ENCODE results near the gene OR2B3.
"Not testable (repeated sequence)": the region's sequence is repeated elsewhere in the genome, so short reads cannot be mapped to it uniquely, and the experiment has no call there.

Gene OR2B3, protein sequence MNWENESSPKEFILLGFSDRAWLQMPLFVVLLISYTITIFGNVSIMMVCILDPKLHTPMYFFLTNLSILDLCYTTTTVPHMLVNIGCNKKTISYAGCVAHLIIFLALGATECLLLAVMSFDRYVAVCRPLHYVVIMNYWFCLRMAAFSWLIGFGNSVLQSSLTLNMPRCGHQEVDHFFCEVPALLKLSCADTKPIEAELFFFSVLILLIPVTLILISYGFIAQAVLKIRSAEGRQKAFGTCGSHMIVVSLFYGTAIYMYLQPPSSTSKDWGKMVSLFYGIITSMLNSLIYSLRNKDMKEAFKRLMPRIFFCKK

GRCh38 chr6:29087213-29087612, at the start of gene OR2B3:
TSS of gene OR2B3 (minus strand) at chr6:29087313. CDS start at chr6:29087248, 65 bp downstream.
- DNase-seq = no peak

DNA sequence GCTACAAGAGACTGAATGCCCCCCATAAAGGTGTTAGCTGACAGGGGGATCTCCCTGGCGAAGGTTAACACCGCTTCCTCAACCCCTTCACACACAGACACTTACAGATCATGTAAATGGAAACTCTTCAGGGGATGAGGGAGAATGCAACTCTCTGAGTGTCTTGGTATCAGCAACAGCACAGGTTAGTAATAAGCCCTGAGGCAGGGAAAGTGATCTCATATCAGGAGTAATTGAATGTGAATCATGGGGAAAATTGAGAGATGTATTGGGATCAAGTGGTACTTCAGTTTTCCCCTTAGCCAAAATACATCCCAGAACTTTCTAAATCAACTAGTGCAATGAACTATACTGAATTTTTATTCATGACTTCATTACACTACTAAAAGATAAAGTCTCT, 44.6 kb upstream of the OR2B3 start:
- DNase-seq = no peak

DNA sequence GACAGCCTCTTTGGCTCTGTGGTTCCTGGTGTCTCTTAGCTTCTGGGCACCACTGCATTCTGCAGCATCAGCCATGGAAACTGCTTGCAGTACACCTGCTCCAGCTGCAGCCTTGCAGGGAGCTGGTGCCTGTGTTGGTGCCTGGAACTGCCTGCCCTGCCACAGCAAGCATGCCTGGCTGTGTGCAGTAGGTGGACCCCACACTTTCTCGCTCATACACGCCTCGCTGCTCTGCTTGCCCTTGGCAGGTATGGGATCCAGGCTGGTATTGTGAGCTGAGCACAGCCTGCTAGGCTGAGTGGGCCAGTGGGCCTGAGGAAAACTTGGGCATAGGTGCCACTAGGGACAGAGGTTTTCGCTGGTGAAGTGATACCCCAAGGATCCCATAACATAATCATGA, 43.5 kb upstream of the OR2B3 start:
- no peak for DNase-seq

DNA sequence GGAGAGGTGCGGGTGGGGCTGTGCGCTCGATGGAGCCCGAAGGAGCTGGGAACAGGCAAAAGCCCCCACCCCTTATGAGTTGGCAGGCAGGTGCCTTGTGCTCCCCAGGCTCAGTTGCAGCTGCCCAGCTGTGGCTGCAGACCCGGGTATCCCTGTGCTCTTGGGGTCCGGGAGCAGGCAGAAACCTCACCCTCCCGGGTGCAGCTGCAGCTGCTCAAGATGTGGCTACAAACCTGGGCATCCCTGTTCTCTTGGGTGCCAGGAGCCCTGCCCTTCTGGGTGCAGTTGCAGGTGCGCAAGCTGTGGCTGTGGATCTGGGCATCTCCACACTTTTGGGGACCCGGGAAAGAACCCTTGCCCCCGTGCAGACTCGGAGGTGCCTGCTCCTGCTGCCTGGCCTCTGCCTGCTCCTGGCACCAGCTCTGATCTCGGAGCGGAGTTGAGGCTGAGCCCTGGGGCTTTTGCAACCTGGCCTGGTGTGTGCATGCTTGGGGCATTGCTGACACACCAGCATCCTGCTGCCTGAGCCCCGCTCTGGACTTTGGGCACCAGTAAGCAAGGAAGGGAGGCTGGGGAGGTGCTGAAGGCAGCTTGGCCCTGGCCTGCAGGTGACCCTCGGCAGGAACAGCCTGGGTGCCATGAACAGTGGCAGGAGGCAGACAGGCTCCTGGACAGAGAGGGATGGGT, 42.4 kb upstream of the OR2B3 start:
- peak; percentile 13 for DNase-seq

- DNase-seq = not testable (repeated sequence)
These were observed 27.9 kb upstream of the OR2B3 start for GRCh38 chr6:29114964-29115363.

DNA sequence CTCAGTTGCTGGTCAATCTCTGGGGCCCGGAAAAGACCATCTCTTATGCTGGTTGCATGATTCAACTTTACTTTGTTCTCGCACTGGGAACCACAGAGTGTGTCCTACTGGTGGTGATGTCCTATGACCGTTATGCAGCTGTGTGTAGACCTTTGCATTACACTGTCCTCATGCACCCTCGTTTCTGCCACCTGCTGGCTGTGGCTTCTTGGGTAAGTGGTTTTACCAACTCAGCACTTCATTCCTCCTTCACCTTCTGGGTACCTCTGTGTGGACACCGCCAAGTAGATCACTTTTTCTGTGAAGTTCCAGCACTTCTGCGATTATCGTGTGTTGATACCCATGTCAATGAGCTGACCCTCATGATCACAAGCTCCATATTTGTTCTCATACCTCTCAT, 25.0 kb upstream of the OR2B3 start:
- DNase-seq = no peak

DNA sequence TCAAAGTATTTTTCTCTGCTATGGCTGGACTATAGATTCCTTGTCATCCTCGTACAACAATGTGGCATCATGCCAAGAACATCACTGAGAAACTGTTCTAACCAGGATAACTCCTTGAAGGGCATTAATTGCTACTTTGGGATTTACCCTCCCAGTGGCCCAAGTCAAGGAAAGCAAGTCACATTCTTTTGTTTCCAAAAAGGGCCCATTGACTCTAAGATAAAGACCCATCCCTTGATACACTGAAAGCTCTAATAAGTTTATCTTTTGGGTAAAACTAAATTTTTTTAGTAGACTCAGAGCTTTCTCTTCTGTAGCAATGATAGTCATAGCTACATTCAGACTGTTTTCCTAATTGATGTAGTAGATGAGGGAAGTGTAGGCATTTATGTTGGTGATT, 20.6 kb upstream of the OR2B3 start, which contains the start of gene OR2J3:
TSS of gene OR2J3 (plus strand) at position 301 of the 400 bp plus-strand sequence. CDS start 3,833 bp downstream, outside the sequence.
- no peak for DNase-seq

GRCh38 chr6:29099190-29099589, 12.1 kb upstream of the OR2B3 start, which contains the start of gene OR2J1:
TSS of gene OR2J1 (plus strand) at chr6:29099490. CDS start at chr6:29100943, 1,453 bp downstream.
- no peak for DNase-seq

GRCh38 chr6:29097803-29098202, 10.7 kb upstream of the OR2B3 start:
- DNase-seq = no peak

GRCh38 chr6:29092957-29093356, 5.8 kb upstream of the OR2B3 start:
- no peak for DNase-seq

DNA sequence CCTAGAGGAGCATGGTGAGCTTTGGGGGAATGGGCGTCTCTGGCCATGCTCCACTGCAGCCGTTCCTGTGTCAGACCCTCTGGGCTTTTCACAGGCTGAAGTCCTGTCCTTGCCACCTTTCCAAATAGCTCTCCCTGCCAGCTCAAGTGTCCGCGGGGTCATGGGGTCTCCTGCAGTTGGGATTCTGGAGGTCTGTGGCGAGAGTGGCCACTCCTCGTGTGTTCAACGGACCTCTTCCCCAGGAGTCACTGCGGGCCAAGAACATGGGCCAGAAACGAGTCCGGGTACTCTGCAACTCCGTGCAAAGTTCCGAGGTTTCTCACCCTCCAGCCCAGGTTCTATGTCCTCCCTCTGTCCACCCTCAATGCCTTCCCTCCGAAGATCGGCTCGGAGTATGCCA, 4.7 kb downstream of the OR2B3 start:
- no peak for DNase-seq

GRCh38 chr6:29081312-29081711, 5.8 kb downstream of the OR2B3 start:
- no peak for DNase-seq

DNA sequence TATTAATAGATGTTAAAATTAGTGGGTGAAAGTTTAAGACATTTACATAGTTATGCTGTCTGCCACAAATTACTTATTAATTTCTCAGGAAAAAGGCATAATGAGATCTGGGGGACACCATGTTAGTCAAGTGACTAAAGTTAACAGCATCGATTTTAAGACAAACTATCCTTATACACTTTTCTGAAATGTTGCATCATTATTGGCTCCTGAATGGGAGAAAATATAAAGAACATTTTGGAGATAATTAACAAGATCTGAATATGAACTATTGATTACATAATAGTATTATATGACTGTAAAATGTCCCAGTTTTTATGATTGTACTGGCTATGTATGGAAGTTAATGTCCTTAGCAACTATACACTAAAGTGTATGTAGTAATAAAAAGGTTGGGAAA, 7.9 kb downstream of the OR2B3 start:
- no peak for DNase-seq

- DNase-seq = no peak
These were observed 15.0 kb downstream of the OR2B3 start for GRCh38 chr6:29071831-29072723.

- DNase-seq = no peak
These were observed 35.4 kb downstream of the OR2B3 start for GRCh38 chr6:29051680-29052079.

DNA sequence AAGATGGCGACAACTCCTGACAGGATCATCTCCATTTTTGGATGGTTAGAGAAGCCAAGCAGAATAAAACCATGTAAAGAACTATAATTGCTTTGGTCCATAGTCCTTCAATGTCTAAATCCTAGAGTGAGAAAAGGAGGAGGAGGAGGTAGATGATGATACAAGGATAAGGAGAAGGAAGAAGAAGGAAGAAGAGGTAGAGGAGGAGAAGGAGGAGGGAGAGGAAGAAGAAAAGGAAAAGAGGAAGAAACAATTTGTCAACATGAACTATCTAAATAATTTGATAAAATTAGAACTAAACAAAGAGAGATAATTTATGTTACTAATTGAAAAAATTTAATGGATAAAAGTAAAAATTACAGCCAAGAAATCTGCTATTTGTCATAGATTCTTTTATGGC, 42.0 kb downstream of the OR2B3 start, which contains the start of gene OR2W1:
TSS of gene OR2W1 (minus strand) at position 101 of the 400 bp plus-strand sequence. CDS start at position 101, 0 bp downstream.
- no peak for DNase-seq
